Esophagus squamous epithelium (tissue), 5 donors: ENCODE results near the gene CREG1. TPM values are rescaled to one million over a fixed set of nuclear protein-coding genes. Genes with fewer than 3 reads are reported as not detected.

ENCODE experiments used
- DNase-seq: peaks from one replicate; lab custom pipeline; 2025; lab: John Stamatoyannopoulos, UW
- H3K27ac ChIP-seq, 4 donors: fragments of 200-600 bp; sonication (generic); one replicate each; pipeline ENCODE4 v1.5.1; 2016 to 2019; ENCODE audit warnings: mild to moderate bottlenecking in 1 of 4
- H3K27me3 ChIP-seq, 4 donors: fragments of 200-600 bp; sonication (generic); 1 replicate in 3 of 4; 2 replicates in 1 of 4; pipeline versions ENCODE4 v1.5.1 to v1.6.0; 2017 to 2021; ENCODE audit warnings: antibody characterized with exemption in 1 of 4
- H3K36me3 ChIP-seq, 3 donors: fragments of 200-600 bp; sonication (generic); one replicate each; pipeline ENCODE4 v1.5.1; 2016 to 2019
- H3K4me1 ChIP-seq, 3 donors: fragments of 200-600 bp; sonication (generic); one replicate each; pipeline ENCODE4 v1.5.1; 2017 to 2019
- H3K4me3 ChIP-seq, 4 donors: fragments of 200-600 bp; sonication (generic); 1 replicate in 3 of 4; 2 replicates in 1 of 4; pipeline ENCODE4 v1.5.1; 2016 to 2019; ENCODE audit warnings: mild to moderate bottlenecking in 2 of 4, moderate library complexity in 1 of 4
- H3K9me3 ChIP-seq, 3 donors: fragments of 200-600 bp; sonication (generic); one replicate each; pipeline ENCODE4 v1.5.1; 2016 to 2019
- CTCF ChIP-seq, 6 experiments: fragments of 450-650 bp in 4 of 6; fragments of 200-600 bp in 2 of 6; sonication (generic) in 2 of 6; IDR thresholded peaks; one replicate each; pipeline ENCODE4 v1.5.1; 2016 to 2019; ENCODE audit warnings: antibody characterized with exemption in 6 of 6, mild to moderate bottlenecking in 4 of 6, moderate library complexity in 4 of 6
- POLR2A ChIP-seq, 4 donors: fragments of 450-650 bp; IDR thresholded peaks; one replicate each; pipeline ENCODE4 v1.6.1; 2017; ENCODE audit warnings: antibody characterized with exemption in 4 of 4, mild to moderate bottlenecking in 4 of 4, moderate library complexity in 3 of 4
- WGBS, 2 donors: methylation state at CpG; one replicate each; pipeline ENCODE4 v1.1.5; 2018; 5-methylcytosine and 5-hydroxymethylcytosine counted together
- intact Hi-C: fragments of 100-400 bp; cut with DNase I; formaldehyde crosslinking; loops from one replicate; pipeline ENCODE4 v1.15.0; 2022
- total RNA-seq, 4 donors: library from RNA; depleted of rRNA; stranded (reverse); fragments of >200 nt; gene quantifications; one replicate each; pipeline ENCODE4 v1.1.0, GENCODE V29; 2016
- donor health status: DM: yes; HTN: yes; CAD: no.

Gene CREG1
- total RNA-seq, result 100 to 1,000 TPM; 110 to 203 (median 175) TPM

- peak; percentile 46 for DNase-seq
- H3K27me3 ChIP-seq, result no peaks in the 10 kb centered on the region
- no peaks in the 10 kb centered on the region for H3K9me3 ChIP-seq
- no peaks in the 10 kb centered on the region for H3K36me3 ChIP-seq
- WGBS, 2 donors, result 1 to 2% methylated on average over 14 to 18 of the region's 90 CpGs
- H3K27ac ChIP-seq, result peak within 1 kb of the TSS; percentile 79 to 96 (median 94)
- peak in 3 of 4 donors; percentile 40 to 98 (median 95) for TF ChIP-seq POLR2A (IDR thresholded peaks at IDR 0.05)
- TF ChIP-seq CTCF (IDR thresholded peaks at IDR 0.05), result peak in 2 of 6 experiments; percentile 7 to 23
- H3K4me3 ChIP-seq, result peak within 1 kb of the TSS; percentile 59 to 98 (median 78)
- peaks cover 12 to 65% (median 50%) of the 10 kb centered on the region in 3 donors for H3K4me1 ChIP-seq
- intact Hi-C loops, result no loop called here
Observed at GRCh38 chr1:167553136-167554027, at the start of gene CREG1. Gene CREG1, minus strand, starts transcription at chr1:167553762.

GRCh38 chr1:167602840-167603239 is 49.3 kb upstream of the CREG1 start:
- peaks cover 13 to 28% (median 22%) of the 10 kb centered on the region in 3 donors for H3K4me1 ChIP-seq
- H3K27me3 ChIP-seq, result no peaks in the 10 kb centered on the region
- H3K4me3 ChIP-seq, result no peak overlapping the region
- TF ChIP-seq CTCF (IDR thresholded peaks at IDR 0.05) (no peak), POLR2A (IDR thresholded peaks at IDR 0.05) (no peak)
- intact Hi-C loops, result no loop called here
- H3K36me3 ChIP-seq, result no peaks in the 10 kb centered on the region
- peaks cover 0 to 13% (median 5%) of the 10 kb centered on the region in 3 donors for H3K9me3 ChIP-seq
- 67 to 71% methylated on average over 5 to 8 of the region's 8 CpGs for WGBS, 2 donors
- H3K27ac ChIP-seq, result peak overlapping the region in 1 of 4 donors; percentile 50
- DNase-seq, result no peak

DNA sequence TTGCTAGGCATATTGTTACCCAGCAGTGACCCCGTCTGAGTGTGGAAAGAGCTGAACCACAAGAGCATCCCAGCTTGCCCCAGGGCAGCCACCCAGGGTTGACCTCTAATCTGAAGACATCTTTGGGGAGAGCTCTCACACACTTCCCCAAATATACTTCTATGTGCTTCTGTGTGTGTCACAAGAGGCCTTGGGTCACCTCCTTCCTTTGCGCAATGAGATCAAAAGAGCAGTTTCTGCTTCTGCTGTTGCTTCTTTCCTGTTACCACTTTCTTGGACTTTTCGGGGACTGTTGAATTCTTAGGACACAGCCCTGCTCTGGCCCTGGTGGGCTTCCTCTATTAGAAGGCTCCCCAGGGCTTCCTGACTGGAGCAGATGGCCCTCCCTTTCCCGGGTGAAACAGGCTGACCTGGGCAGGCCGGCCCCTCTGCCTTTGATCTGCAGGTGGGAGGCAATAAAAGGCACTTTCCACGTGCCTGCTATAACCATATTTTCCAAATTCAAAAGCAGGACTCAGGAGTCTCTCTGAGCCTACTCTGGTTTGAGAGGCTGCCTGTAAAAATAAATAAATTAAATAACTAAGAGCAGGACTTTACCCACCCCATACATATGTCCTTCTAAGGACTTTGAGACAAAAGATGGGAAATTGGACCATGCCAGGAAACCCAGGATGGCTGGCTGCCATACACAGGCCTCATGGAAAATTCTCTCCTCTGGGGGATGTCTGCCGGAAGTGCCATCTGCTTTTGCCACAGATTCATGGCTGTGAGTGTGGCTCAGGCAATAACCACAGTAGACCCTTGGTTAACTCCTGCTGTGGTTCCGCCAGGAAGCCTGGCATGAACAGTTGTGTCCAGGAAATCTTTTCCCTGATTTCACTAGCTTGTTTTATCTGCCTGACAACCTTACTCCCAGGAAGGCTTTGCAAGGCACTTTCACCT is 48.2 kb upstream of the CREG1 start:
- TF ChIP-seq CTCF (IDR thresholded peaks at IDR 0.05) (no peak), POLR2A (IDR thresholded peaks at IDR 0.05) (no peak)
- Histone ChIP-seq H3K36me3 (no peaks in the 10 kb centered on the region), H3K4me3 (no peak overlapping the region), H3K27ac (peak overlapping the region in 3 of 4 donors; percentile 41 to 65 (median 50)), H3K27me3 (no peaks in the 10 kb centered on the region), H3K9me3 (peaks cover 0 to 2% (median 0%) of the 10 kb centered on the region in 3 donors), H3K4me1 (peaks cover 13 to 28% (median 22%) of the 10 kb centered on the region in 3 donors)
- intact Hi-C loops, result loop anchor here (2.0 kb wide), 1 partner anchor 85 kb away; no protein-coding TSS in a partner anchor
- no peak for DNase-seq
- 71 to 74% methylated on average over 6 of the region's 8 CpGs for WGBS, 2 donors

DNA sequence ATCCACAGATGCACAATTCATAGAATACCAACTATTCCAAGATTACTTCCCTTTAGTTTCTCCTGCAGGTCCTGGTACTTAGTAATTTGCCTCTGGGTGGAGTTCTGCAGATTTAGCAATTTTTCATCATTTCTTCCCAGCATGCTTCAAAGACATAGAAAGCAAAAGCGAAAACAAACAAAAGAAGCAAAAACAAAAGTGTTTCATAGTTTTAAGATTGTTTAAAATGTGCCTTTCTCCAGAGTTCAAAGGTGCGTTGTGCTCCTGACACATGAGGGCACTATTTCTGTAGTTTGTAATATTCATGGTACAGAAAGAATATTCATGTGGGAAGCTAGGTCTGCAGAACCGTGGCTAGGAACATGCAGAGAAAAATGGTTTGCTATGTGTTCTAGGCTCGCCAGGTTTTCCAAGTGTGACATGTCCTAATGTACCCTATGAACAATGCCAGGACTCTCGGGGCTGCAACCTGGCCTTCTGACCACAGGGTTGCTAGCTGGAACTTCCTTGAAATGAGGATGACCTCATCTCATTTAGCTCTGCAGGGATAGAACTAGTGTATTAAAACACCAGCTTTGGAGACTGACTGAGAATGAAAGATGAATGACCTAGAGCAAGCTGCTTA is 46.5 kb upstream of the CREG1 start:
- Histone ChIP-seq H3K4me1 (peaks cover 13 to 28% (median 22%) of the 10 kb centered on the region in 3 donors), H3K9me3 (no peaks in the 10 kb centered on the region), H3K36me3 (no peaks in the 10 kb centered on the region), H3K27me3 (no peaks in the 10 kb centered on the region), H3K4me3 (no peak overlapping the region), H3K27ac (peak overlapping the region in 2 of 4 donors; percentile 4 to 65)
- DNase-seq, result no peak
- TF ChIP-seq POLR2A (IDR thresholded peaks at IDR 0.05) (no peak), CTCF (IDR thresholded peaks at IDR 0.05) (peak in 5 of 6 experiments; percentile 53 to 73 (median 58))
- 0 to 3% methylated on average over 5 of the region's 5 CpGs for WGBS, 2 donors
- intact Hi-C loops, result loop anchor here (2.0 kb wide), 1 partner anchor 87 kb away; no protein-coding TSS in a partner anchor
